SK-N-SH (cell line): ENCODE results near the gene BLOC1S3.

ENCODE experiments used
- CHD2 ChIP-seq: fragments of 150-350 bp; IDR thresholded peaks from 2 replicates; pipeline ENCODE4 v1.6.1; 2018; ENCODE audit warnings: low read length; ENCODE audit not compliant: partially characterized antibody
- EP300 ChIP-seq, 2 experiments: IDR thresholded peaks; 2 replicates each; pipeline versions ENCODE4 v1.4.0 to v1.6.1; 2012; ENCODE audit warnings: borderline replicate concordance in 1 of 2, low read depth in 1 of 2, low read length in 1 of 2
- EZH2phosphoT487 ChIP-seq: fragments of 200-600 bp; sonication (generic); IDR thresholded peaks from 2 replicates; pipeline ENCODE4 v1.6.1; 2017; ENCODE audit warnings: low read depth, mixed run types, mild to moderate bottlenecking, antibody characterized with exemption, moderate library complexity, borderline replicate concordance
- NRF1 ChIP-seq: IDR thresholded peaks from 2 replicates; pipeline ENCODE4 v1.6.1; 2012; ENCODE audit warnings: low read depth, mild to moderate bottlenecking, low read length
- SMC3 ChIP-seq: IDR thresholded peaks from 2 replicates; pipeline ENCODE4 v1.6.1; 2012; ENCODE audit warnings: low read depth, low read length, improper control_type of control experiment
- TAF1 ChIP-seq: IDR thresholded peaks from 2 replicates; pipeline ENCODE4 v1.6.1; 2012; ENCODE audit warnings: low read depth, mild to moderate bottlenecking, low read length, moderate library complexity, borderline replicate concordance
- TF ChIP-seq, protein P1 (sequence below): fragments of 200-600 bp; sonication (generic); IDR thresholded peaks from 2 replicates; pipeline ENCODE4 v1.6.1; 2017; ENCODE audit warnings: antibody characterized with exemption, mild to moderate bottlenecking, moderate library complexity
- TF ChIP-seq, protein P2 (sequence below): IDR thresholded peaks from 2 replicates; pipeline ENCODE4 v1.4.0; 2012; ENCODE audit warnings: low read depth, borderline replicate concordance

DNA sequence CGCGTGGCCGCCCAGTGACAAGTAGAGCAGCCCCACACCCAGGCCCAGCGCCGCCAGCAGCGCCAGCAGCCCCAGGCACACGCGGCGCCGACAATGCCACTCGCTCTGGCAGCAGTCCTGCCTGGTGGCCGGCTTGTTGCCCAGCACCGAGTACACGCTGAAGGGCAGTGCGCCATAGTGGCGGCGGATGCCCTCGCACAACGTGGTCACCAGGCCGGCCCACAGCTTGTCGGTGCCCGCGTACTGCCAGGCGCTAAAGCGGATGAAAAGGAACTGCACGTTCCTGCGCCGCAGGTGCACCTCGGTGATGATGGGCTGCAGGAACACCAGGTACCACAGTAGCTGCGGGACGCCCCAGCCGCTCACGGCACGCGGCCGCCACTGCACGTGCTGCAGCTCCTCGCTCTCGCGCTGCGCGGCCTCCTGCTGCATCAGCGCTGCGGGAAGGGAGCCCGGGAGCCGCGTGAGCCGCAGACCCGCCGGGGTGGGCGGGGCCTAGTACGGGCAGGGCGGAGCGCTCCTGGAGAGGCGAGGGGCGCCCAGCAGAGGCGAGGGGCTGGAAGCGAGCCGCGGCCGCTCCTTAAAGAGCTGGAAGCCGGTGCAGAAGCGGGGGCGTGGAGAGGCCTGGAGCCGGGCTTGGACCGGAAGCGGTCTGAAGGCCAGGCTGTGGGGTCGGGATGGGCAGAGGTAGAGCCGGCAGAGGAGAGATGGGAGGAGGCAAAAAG, 25.1 kb upstream of the BLOC1S3 start:
- TF ChIP-seq SMC3: no peak
- no peak for TF ChIP-seq NRF1
- no peak for TF ChIP-seq TAF1
- no peak for TF ChIP-seq EZH2phosphoT487
- TF ChIP-seq, protein P1, sequence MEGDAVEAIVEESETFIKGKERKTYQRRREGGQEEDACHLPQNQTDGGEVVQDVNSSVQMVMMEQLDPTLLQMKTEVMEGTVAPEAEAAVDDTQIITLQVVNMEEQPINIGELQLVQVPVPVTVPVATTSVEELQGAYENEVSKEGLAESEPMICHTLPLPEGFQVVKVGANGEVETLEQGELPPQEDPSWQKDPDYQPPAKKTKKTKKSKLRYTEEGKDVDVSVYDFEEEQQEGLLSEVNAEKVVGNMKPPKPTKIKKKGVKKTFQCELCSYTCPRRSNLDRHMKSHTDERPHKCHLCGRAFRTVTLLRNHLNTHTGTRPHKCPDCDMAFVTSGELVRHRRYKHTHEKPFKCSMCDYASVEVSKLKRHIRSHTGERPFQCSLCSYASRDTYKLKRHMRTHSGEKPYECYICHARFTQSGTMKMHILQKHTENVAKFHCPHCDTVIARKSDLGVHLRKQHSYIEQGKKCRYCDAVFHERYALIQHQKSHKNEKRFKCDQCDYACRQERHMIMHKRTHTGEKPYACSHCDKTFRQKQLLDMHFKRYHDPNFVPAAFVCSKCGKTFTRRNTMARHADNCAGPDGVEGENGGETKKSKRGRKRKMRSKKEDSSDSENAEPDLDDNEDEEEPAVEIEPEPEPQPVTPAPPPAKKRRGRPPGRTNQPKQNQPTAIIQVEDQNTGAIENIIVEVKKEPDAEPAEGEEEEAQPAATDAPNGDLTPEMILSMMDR: no peak
- TF ChIP-seq, protein P2, sequence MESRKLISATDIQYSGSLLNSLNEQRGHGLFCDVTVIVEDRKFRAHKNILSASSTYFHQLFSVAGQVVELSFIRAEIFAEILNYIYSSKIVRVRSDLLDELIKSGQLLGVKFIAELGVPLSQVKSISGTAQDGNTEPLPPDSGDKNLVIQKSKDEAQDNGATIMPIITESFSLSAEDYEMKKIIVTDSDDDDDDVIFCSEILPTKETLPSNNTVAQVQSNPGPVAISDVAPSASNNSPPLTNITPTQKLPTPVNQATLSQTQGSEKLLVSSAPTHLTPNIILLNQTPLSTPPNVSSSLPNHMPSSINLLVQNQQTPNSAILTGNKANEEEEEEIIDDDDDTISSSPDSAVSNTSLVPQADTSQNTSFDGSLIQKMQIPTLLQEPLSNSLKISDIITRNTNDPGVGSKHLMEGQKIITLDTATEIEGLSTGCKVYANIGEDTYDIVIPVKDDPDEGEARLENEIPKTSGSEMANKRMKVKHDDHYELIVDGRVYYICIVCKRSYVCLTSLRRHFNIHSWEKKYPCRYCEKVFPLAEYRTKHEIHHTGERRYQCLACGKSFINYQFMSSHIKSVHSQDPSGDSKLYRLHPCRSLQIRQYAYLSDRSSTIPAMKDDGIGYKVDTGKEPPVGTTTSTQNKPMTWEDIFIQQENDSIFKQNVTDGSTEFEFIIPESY: no peak
- no peak for TF ChIP-seq CHD2
- TF ChIP-seq EP300 (IDR thresholded peaks at IDR 0.05; ENCODE audit: borderline replicate concordance in 1 of 2, low read depth in 1 of 2, low read length in 1 of 2): no peak
